Uterine smooth muscle cell (primary cell): Measurements from ENCODE around the gene RASIP1. TPM values are rescaled to one million over a fixed set of nuclear protein-coding genes. Genes with fewer than 3 reads are reported as not detected.

Experiments
- total RNA-seq: library from RNA; depleted of rRNA; stranded (reverse); fragments of >200 nt; gene quantifications from 2 replicates; pipeline ENCODE4 v1.2.3, GENCODE V29; 2014

The RASIP1 gene, protein sequence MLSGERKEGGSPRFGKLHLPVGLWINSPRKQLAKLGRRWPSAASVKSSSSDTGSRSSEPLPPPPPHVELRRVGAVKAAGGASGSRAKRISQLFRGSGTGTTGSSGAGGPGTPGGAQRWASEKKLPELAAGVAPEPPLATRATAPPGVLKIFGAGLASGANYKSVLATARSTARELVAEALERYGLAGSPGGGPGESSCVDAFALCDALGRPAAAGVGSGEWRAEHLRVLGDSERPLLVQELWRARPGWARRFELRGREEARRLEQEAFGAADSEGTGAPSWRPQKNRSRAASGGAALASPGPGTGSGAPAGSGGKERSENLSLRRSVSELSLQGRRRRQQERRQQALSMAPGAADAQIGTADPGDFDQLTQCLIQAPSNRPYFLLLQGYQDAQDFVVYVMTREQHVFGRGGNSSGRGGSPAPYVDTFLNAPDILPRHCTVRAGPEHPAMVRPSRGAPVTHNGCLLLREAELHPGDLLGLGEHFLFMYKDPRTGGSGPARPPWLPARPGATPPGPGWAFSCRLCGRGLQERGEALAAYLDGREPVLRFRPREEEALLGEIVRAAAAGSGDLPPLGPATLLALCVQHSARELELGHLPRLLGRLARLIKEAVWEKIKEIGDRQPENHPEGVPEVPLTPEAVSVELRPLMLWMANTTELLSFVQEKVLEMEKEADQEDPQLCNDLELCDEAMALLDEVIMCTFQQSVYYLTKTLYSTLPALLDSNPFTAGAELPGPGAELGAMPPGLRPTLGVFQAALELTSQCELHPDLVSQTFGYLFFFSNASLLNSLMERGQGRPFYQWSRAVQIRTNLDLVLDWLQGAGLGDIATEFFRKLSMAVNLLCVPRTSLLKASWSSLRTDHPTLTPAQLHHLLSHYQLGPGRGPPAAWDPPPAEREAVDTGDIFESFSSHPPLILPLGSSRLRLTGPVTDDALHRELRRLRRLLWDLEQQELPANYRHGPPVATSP
- 0.44 and 0.87 TPM in 2 replicates for total RNA-seq

DNA sequence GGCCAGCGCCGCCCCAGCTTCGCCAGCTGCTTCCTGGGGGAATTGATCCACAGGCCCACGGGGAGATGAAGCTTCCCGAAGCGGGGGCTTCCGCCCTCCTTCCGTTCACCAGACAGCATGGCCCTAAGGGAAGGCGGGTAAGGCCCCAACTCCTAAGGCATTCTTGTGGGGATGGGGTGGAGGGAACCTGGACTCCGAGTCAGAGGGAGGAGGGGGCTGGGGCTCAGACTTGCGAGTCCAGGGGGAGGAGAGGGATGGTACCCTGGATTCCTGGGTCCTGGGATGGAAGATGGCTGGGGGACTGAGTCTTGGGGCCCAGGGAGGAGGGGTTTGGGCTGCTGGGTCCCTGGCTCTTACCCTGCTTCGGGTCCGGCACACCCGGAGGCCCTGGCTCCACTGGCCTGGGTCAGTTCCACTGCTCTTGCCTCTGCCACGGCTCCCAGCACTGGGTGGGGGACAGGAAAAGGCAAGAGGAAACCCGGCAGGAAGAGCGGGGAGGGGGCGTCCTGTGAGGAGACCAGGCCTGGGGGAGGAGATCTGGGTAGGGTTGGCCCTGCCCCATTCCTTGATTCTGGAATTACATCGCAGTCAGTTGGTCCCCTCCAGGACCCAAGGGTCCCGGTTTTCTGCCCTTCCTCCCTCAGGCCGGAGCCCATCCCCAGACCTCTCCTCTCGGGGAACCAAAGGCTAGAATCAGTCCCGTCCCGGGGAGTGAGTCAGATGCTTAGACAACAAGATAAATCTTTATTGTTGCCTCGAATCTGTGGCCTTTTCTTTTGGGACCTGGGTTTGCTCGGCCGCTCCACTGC lies at the start of gene RASIP1:
Gene RASIP1, minus strand, starts transcription at position 447 of the 809 bp plus-strand sequence. Its CDS starts 328 bp downstream, at position 119.

DNA sequence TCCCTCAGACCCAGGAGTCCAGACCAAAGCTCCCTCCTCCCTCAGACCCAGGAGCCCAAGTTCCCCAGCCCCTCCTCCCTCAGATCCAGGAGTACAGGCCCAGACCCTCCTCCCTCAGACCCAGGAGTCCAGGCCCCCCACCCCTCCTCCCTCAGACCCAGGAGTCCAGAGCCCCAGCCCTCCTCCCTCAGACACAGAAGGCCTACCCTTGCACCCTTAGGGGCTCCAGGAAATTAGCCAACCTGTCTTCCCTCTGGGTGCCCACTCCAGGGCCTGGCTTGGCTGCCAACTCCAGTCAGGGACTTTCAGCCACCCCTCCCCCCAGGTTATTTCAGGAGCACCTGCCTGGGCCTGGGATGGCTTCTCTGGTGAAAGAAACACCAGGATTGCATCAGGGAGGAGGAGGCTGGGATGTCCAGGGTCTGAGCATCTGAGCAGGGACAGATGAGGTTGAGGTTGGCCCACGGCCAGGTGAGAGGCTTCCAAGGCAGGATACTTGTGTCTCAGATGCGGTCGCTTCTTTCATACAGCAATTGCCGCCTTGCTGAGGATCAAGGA lies 14.8 kb upstream of the RASIP1 start, which contains the start of gene FGF21:
Gene FGF21, plus strand, starts transcription at position 441 of the 558 bp plus-strand sequence. CDS start 713 bp downstream, outside the sequence.

DNA sequence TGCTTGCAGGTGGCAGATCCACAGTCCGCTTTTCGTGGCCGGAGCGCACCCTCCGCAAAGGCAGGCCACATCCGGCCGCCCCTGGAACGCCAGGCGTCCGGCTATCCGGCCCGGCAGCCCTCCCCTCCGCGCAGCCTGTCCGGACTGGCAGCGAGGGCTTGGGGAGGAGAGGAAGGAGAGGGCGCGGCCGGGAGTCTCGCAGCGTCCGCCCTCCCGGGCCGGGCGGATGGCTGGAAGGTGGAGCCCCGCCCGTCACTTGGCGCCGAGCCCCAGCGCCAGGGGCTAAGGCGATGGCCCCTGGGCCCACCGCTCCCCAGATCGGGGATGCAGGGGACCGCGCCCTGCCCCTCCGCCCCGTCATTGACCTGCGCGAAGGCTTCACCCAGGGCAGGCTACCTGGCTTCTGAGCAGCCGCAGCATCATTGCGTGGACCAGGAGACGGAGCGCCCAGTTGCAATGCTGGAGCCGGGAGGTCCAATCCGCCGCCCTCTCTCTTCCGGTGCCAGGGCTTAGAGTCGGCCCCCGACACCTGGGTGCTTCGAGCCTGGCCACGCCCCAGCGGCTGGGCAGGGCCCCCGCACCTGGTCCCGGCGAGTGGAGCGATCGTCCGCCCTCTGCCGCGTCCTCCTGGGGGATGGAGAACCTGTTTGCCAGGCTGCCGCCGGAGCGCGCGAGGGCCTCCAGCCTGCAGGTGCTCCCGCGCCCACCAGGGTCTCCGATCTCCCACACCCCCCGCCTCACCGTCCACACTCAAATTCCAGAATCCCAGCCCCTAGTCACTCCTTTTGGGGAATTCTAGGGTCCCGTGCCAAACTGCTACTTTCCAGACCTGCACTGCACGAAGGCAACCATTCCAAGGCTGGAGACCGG lies 12.3 kb upstream of the RASIP1 start, which contains the start of gene FUT1:
Gene FUT1, minus strand, starts transcription at position 146 of the 870 bp plus-strand sequence. CDS start 1,360 bp downstream, outside the sequence.

GRCh38 chr19:48746738-48747575 lies 6.5 kb upstream of the RASIP1 start, which contains the start of gene IZUMO1:
IZUMO1 (minus strand) TSS chr19:48746909; CDS start chr19:48745859, 1,050 bp downstream.

GRCh38 chr19:48719263-48720171 lies 20.9 kb downstream of the RASIP1 start, which contains the start of gene MAMSTR:
MAMSTR (minus strand) TSS chr19:48719725; CDS start chr19:48719031, 694 bp downstream.

DNA sequence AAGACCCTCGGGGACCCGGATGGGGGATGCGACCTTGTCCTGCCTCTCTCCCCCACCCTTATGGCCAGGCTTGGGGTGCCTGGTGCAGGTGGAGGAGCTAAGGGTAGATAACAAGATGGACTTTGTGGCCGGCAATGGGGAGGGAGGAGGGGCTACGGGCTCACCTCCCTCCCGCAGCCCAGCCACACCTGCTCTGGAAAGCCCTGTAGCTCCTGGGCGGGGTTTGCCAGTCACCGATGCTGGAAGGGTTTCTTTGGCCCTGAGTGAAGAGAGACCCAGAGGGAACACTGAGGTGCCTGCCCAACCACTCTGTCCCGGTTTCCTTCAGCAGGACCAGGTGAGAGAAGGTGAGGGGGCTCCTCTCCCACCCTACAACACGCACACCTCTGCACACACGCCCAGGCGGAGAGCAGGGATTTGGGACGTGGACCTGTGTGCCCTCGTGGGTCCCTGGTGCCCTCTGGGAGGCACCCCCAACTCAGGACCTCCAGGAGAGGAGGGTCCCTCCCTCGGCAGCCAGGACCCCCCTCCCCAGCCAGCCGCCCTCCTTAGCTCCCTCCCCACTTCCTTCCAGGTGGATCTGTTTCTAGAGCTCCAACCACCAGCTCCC lies 44.6 kb downstream of the RASIP1 start, which contains the start of gene FUT2:
Gene FUT2, plus strand, starts transcription at position 229 of the 610 bp plus-strand sequence. CDS start 6,986 bp downstream, outside the sequence.

DNA sequence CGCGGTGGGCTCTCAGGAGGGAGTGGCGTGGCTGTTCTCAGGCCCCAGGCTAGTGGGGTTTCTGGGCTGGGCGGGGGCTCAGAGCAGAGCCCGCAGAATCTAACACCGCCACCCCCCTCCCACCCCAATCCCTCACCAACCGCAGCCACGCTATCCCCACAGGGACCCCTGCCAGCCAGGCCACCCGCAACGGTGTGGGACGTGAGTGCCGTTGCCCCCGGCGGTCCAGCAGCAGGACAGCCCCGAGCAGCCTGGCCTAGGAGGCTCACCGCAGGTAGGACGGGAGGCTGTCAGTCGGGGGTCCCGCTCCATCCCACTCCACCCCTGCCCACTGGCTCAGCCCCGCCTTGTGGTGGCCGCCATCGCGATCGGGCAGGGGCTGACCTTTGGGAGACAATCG lies 67.4 kb downstream of the RASIP1 start, which contains the start of gene NTN5:
Gene NTN5, minus strand, starts transcription at position 24 of the 400 bp plus-strand sequence. CDS start 2,031 bp downstream, outside the sequence.

Other genes with a start within 250 kb of the RASIP1 start
- under 0.01 and 0.37 TPM in 2 replicates for gene LMTK3, start 228.8 kb downstream of the RASIP1 start, total RNA-seq
- gene SULT2B1, start 188.4 kb downstream of the RASIP1 start, total RNA-seq, result not detected in 2 replicates
- gene SPACA4, start 133.9 kb downstream of the RASIP1 start, total RNA-seq, result not detected in 2 replicates
- gene FAM83E, start 125.5 kb downstream of the RASIP1 start, total RNA-seq, result 0.25 and 0.77 TPM in 2 replicates
- 1,690 and 1,891 TPM in 2 replicates for gene RPL18, start 121.4 kb downstream of the RASIP1 start, total RNA-seq
- 7.4 and 8.4 TPM in 2 replicates for gene SPHK2, start 121.1 kb downstream of the RASIP1 start, total RNA-seq
- gene DBP, start 103.2 kb downstream of the RASIP1 start, total RNA-seq, result 3.9 and 7.6 TPM in 2 replicates
- gene CA11, start 94.4 kb downstream of the RASIP1 start, total RNA-seq, result 0.77 and 2.1 TPM in 2 replicates
- gene NTN5, start 67.6 kb downstream of the RASIP1 start, total RNA-seq, result not detected in 2 replicates
- gene FUT2, start 44.6 kb downstream of the RASIP1 start, total RNA-seq, result 0.11 TPM in 1 of 2 replicates, not detected in the other
- 1.1 and 1.2 TPM in 2 replicates for gene MAMSTR, start 20.9 kb downstream of the RASIP1 start, total RNA-seq
- not detected in 2 replicates for gene IZUMO1, start 6.3 kb upstream of the RASIP1 start, total RNA-seq
- gene FUT1, start 12.0 kb upstream of the RASIP1 start, total RNA-seq, result 0.33 and 1.1 TPM in 2 replicates
- not detected in 2 replicates for gene FGF21, start 14.9 kb upstream of the RASIP1 start, total RNA-seq
- gene BCAT2, start 70.4 kb upstream of the RASIP1 start, total RNA-seq, result 27.8 and 36.2 TPM in 2 replicates
- gene HSD17B14, start 95.9 kb upstream of the RASIP1 start, total RNA-seq, result 6.0 and 16.1 TPM in 2 replicates
- gene PLEKHA4, start 128.0 kb upstream of the RASIP1 start, total RNA-seq, result 12.0 and 15.5 TPM in 2 replicates
- 124 and 144 TPM in 2 replicates for gene PPP1R15A, start 131.8 kb upstream of the RASIP1 start, total RNA-seq
- 0.37 TPM in 1 of 2 replicates, not detected in the other for gene TULP2, start 158.1 kb upstream of the RASIP1 start, total RNA-seq
- gene NUCB1, start 159.7 kb upstream of the RASIP1 start, total RNA-seq, result 69.9 and 197 TPM in 2 replicates
- gene DHDH, start 193.1 kb upstream of the RASIP1 start, total RNA-seq, result not detected in 2 replicates
- 64.2 and 70.1 TPM in 2 replicates for gene BAX, start 214.3 kb upstream of the RASIP1 start, total RNA-seq
- 901 and 3,848 TPM in 2 replicates for gene FTL, start 224.7 kb upstream of the RASIP1 start, total RNA-seq